ENCODE measurements around the gene PHF13.

Gene PHF13

GRCh38 chr1:6613361-6614018 lies at the start of gene PHF13:
Gene PHF13 (plus strand): TSS chr1:6613731. CDS start chr1:6614067, 336 bp downstream.
- DNase-seq (ENCODE audit: low read depth in 2 of 3, low spot score in 1 of 3), result peak; percentile 99 to 100 (median 100)

- no peak for DNase-seq (ENCODE audit: low read depth in 2 of 3, low spot score in 1 of 3)
Measured at GRCh38 chr1:6569033-6569432, 44.5 kb upstream of the PHF13 start.

GRCh38 chr1:6570100-6570499 lies 43.4 kb upstream of the PHF13 start:
- DNase-seq (ENCODE audit: low read depth in 2 of 3, low spot score in 1 of 3), result no peak

- no peak for DNase-seq (ENCODE audit: low read depth in 2 of 3, low spot score in 1 of 3)
Measured at GRCh38 chr1:6570987-6571386, 42.5 kb upstream of the PHF13 start.

- DNase-seq (ENCODE audit: low read depth in 2 of 3, low spot score in 1 of 3), result no peak
Measured at GRCh38 chr1:6572653-6573383, 40.7 kb upstream of the PHF13 start.

- DNase-seq (ENCODE audit: low read depth in 2 of 3, low spot score in 1 of 3), result no peak
Measured at GRCh38 chr1:6574025-6574620, 39.4 kb upstream of the PHF13 start.

- DNase-seq (ENCODE audit: low read depth in 2 of 3, low spot score in 1 of 3), result no peak
Measured at GRCh38 chr1:6574818-6575217, 38.7 kb upstream of the PHF13 start.

GRCh38 chr1:6577831-6578525 lies 35.6 kb upstream of the PHF13 start:
- no peak for DNase-seq (ENCODE audit: low read depth in 2 of 3, low spot score in 1 of 3)

- DNase-seq (ENCODE audit: low read depth in 2 of 3, low spot score in 1 of 3), result no peak
Measured at GRCh38 chr1:6578624-6579373, 34.7 kb upstream of the PHF13 start.

GRCh38 chr1:6579374-6580118 lies 34.0 kb upstream of the PHF13 start, which contains the start of gene ZBTB48:
Gene ZBTB48 (plus strand): TSS chr1:6579994. CDS start chr1:6580610, 616 bp downstream.
- DNase-seq (ENCODE audit: low read depth in 2 of 3, low spot score in 1 of 3), result peak; percentile 95 to 97 (median 97)

- DNase-seq (ENCODE audit: low read depth in 2 of 3, low spot score in 1 of 3), result no peak
Measured at GRCh38 chr1:6580119-6580592, 33.4 kb upstream of the PHF13 start.

GRCh38 chr1:6580593-6581409 lies 32.7 kb upstream of the PHF13 start:
- no peak for DNase-seq (ENCODE audit: low read depth in 2 of 3, low spot score in 1 of 3)

- DNase-seq (ENCODE audit: low read depth in 2 of 3, low spot score in 1 of 3), result no peak
Measured at GRCh38 chr1:6581561-6582305, 31.8 kb upstream of the PHF13 start.

GRCh38 chr1:6582370-6582769 lies 31.2 kb upstream of the PHF13 start:
- DNase-seq (ENCODE audit: low read depth in 2 of 3, low spot score in 1 of 3), result no peak

GRCh38 chr1:6584126-6585080 lies 29.1 kb upstream of the PHF13 start:
- DNase-seq (ENCODE audit: low read depth in 2 of 3, low spot score in 1 of 3), result no peak

GRCh38 chr1:6585081-6585722 lies 28.3 kb upstream of the PHF13 start:
- DNase-seq (ENCODE audit: low read depth in 2 of 3, low spot score in 1 of 3), result no peak

- DNase-seq (ENCODE audit: low read depth in 2 of 3, low spot score in 1 of 3), result no peak
Measured at GRCh38 chr1:6585841-6586240, 27.7 kb upstream of the PHF13 start.

Data from stimulated activated CD4-positive, alpha-beta T cell treated with anti-CD3 and anti-CD28 coated beads, Interleukin-12 subunit alpha, Interleukin-12 subunit beta, amount 100 ng/mL, for 48 hours (primary cell).